GM12878 (cell line): ENCODE data around the gene AKR1B15. TPM values are rescaled to one million over a fixed set of nuclear protein-coding genes. Genes with fewer than 3 reads are reported as not detected.

Experiments
- ATAC-seq: fragments of 200-7000 bp; cut with Tn5 transposase; 3 replicates; pipeline ENCODE4 v1.9.1; 2020; ENCODE audit warnings: mild to moderate bottlenecking, moderate library complexity
- BruUV-seq: library from RNA; stranded (reverse); fragments of 400-500 nt; replicated peaks from 2 replicates; lab custom pipeline; 2021; lab: Mats Ljungman, UMichigan
- CTCF ChIA-PET: fragments of 300-600 bp; sonication (Branson Sonifier 250); formaldehyde crosslinking; extraction: SDS; loops from one replicate; lab custom pipeline; 2021; ENCODE audit warnings: inconsistent platforms; lab: Yijun Ruan, JAX
- POLR2A ChIA-PET: fragments of 350-600 bp; formaldehyde crosslinking; extraction: SDS; loops from one replicate; lab custom pipeline; 2021; ENCODE audit warnings: inconsistent platforms; lab: Charles Lee
- RAD21 ChIA-PET: fragments of 300-600 bp; sonication (Branson Sonifier 250); formaldehyde crosslinking; loops from one replicate; lab custom pipeline; 2023; ENCODE audit warnings: antibody characterized with exemption; ENCODE audit not compliant: unreplicated experiment; lab: Charles Lee
- SMC1A ChIA-PET: fragments of 300-600 bp; sonication (Branson Sonifier 250); formaldehyde crosslinking; loops from one replicate; lab custom pipeline; 2023; ENCODE audit not compliant: unreplicated experiment, uncharacterized antibody; lab: Charles Lee
- DNase-seq: peaks from one replicate; pipeline ENCODE4 v3.0.0-alpha.2; 2011; ENCODE audit warnings: low read depth, low spot score
- FAIRE-seq: peaks from 3 replicates; lab custom pipeline; 2011; peaks lifted over from hg19 to GRCh38; lab: Jason Lieb, UNC
- H2AFZ ChIP-seq: 2 replicates; pipeline ENCODE4 v1.6.0; 2011; ENCODE audit warnings: low read depth, low read length, control low read depth; ENCODE audit not compliant: control insufficient read depth
- H3K27ac ChIP-seq: 2 replicates; pipeline ENCODE4 v1.5.1; 2011; ENCODE audit warnings: control low read depth; ENCODE audit not compliant: control insufficient read depth, insufficient read depth
- H3K27me3 ChIP-seq, 2 experiments: replicated peaks in 1 of 2; 2 replicates each; pipeline versions ENCODE4 v1.6.0 to v1.6.1; 2011; ENCODE audit warnings: low read length in 1 of 2; ENCODE audit not compliant: control insufficient read depth in 2 of 2, insufficient read depth in 2 of 2
- H3K36me3 ChIP-seq, 2 experiments: 2 replicates each; pipeline ENCODE4 v1.5.1; 2011; ENCODE audit warnings: low read length in 1 of 2; ENCODE audit not compliant: control insufficient read depth in 2 of 2, insufficient read depth in 2 of 2
- H3K4me1 ChIP-seq: 2 replicates; pipeline ENCODE4 v1.6.1; 2011; ENCODE audit warnings: mild to moderate bottlenecking, low read length, moderate library complexity, mixed read lengths; ENCODE audit not compliant: control insufficient read depth, insufficient read depth
- H3K4me2 ChIP-seq: 2 replicates; pipeline ENCODE4 v1.6.0; 2011; ENCODE audit warnings: control low read depth; ENCODE audit not compliant: control insufficient read depth, insufficient read depth
- H3K4me3 ChIP-seq: fragments of 200-600 bp; sonication (generic); 2 replicates; pipeline ENCODE4 v1.5.1; 2016
- H3K79me2 ChIP-seq: 2 replicates; pipeline ENCODE4 v1.6.0; 2011; ENCODE audit warnings: low read length; ENCODE audit not compliant: control insufficient read depth, insufficient read depth
- H3K9ac ChIP-seq: 2 replicates; pipeline ENCODE4 v1.8.0; 2011; ENCODE audit warnings: low read length, control low read depth, mixed read lengths; ENCODE audit not compliant: control insufficient read depth, insufficient read depth
- H3K9me3 ChIP-seq: replicated peaks from 3 replicates; pipeline ENCODE4 v1.5.1; 2011; ENCODE audit warnings: mild to moderate bottlenecking, low read length; ENCODE audit not compliant: control insufficient read depth, insufficient read depth
- H4K20me1 ChIP-seq: 2 replicates; pipeline ENCODE4 v1.6.0; 2011; ENCODE audit not compliant: control insufficient read depth, insufficient read depth
- ATF2 ChIP-seq: IDR thresholded peaks from 2 replicates; pipeline ENCODE4 v1.6.1; 2012; ENCODE audit warnings: low read length, inconsistent platforms
- CBFB ChIP-seq: IDR thresholded peaks from 2 replicates; pipeline ENCODE4 v1.6.1; 2016; ENCODE audit warnings: antibody characterized with exemption, low read depth
- CEBPB ChIP-seq, 2 experiments: fragments of 150-350 bp in 1 of 2; IDR thresholded peaks; 2 replicates each; pipeline ENCODE4 v1.6.1; 2012 to 2014; ENCODE audit warnings: low read depth in 2 of 2, low read length in 2 of 2, borderline replicate concordance in 1 of 2, inconsistent platforms in 1 of 2
- CHD1 ChIP-seq: IDR thresholded peaks from 2 replicates; pipeline ENCODE4 v1.6.1; 2012; ENCODE audit warnings: low read depth, low read length, improper control_type of control experiment
- CHD4 ChIP-seq: fragments of 200-600 bp; sonication (generic); IDR thresholded peaks from 2 replicates; pipeline ENCODE4 v1.6.1; 2016; ENCODE audit warnings: mild to moderate bottlenecking
- CTCF ChIP-seq, 3 experiments: IDR thresholded peaks in 2 of 3; conservative IDR thresholded peaks in 1 of 3; 2 replicates each; pipeline ENCODE4 v1.5.1; 2011; ENCODE audit warnings: low read depth in 3 of 3, low read length in 3 of 3, mild to moderate bottlenecking in 3 of 3, control low read depth in 2 of 3, moderate library complexity in 2 of 3, inconsistent platforms in 1 of 3, mixed read lengths in 1 of 3; ENCODE audit not compliant: control insufficient read depth in 2 of 3, insufficient read depth in 1 of 3; ENCODE audit errors: extremely low read depth in 1 of 3
- ESRRA ChIP-seq: IDR thresholded peaks from 2 replicates; pipeline ENCODE4 v1.6.1; 2012; ENCODE audit warnings: mild to moderate bottlenecking, low read length, improper control_type of control experiment
- HDAC2 ChIP-seq: fragments of 200-600 bp; sonication (generic); IDR thresholded peaks from 2 replicates; pipeline ENCODE4 v1.6.1; 2017
- JUND ChIP-seq: IDR thresholded peaks from 2 replicates; pipeline ENCODE4 v1.6.1; 2012; ENCODE audit warnings: low read depth, mild to moderate bottlenecking, low read length, improper control_type of control experiment, moderate library complexity
- KAT2A ChIP-seq: conservative IDR thresholded peaks from 2 replicates; pipeline ENCODE4 v1.6.1; 2011; ENCODE audit warnings: low read depth, low read length; ENCODE audit not compliant: control insufficient read depth
- LARP7 ChIP-seq: fragments of 450-650 bp; IDR thresholded peaks from 2 replicates; pipeline ENCODE4 v1.6.1; 2017; ENCODE audit warnings: mild to moderate bottlenecking
- PBX3 ChIP-seq: IDR thresholded peaks from 2 replicates; pipeline ENCODE4 v1.6.1; 2011; ENCODE audit warnings: mild to moderate bottlenecking, low read depth, low read length, moderate library complexity; ENCODE audit not compliant: insufficient replicate concordance
- PML ChIP-seq: IDR thresholded peaks from 2 replicates; pipeline ENCODE4 v1.6.1; 2012; ENCODE audit warnings: low read length, inconsistent platforms
- RBBP5 ChIP-seq: fragments of 200-600 bp; sonication (generic); conservative IDR thresholded peaks from 2 replicates; pipeline ENCODE4 v1.6.1; 2016
- SREBF1 ChIP-seq: IDR thresholded peaks from 2 replicates; pipeline ENCODE4 v1.6.1; 2012; ENCODE audit warnings: mild to moderate bottlenecking, low read length
- WGBS: methylation state at CpG from one replicate; pipeline ENCODE4 v1.1.6; 2016; ENCODE audit warnings: low lambda C conversion rate; ENCODE audit not compliant: insufficient replicate concordance, insufficient coverage; ENCODE audit errors: missing lambda C conversion rate; 5-methylcytosine and 5-hydroxymethylcytosine counted together
- in situ Hi-C: fragments of 300-500 bp; cut with MboI; formaldehyde crosslinking; loops from 9 replicates; pipeline ENCODE4 v1.14.3; 2018; ENCODE audit warnings: mixed read lengths
- intact Hi-C: fragments of 100-400 bp; cut with micrococcal nuclease; formaldehyde crosslinking; loops from one replicate; pipeline ENCODE4 v1.14.2; 2022; ENCODE audit not compliant: unreplicated experiment
- polyA plus RNA-seq, 11 experiments: library from polyadenylated mRNA; depleted of rRNA in 4 of 11; unstranded in 6 of 11; stranded (reverse) in 5 of 11; fragments of >200 nt; fragmentation: Nextera tagmentation in 4 of 11; fragmentation: Illumina TruSeq in 1 of 11; extraction: Ambion mirVana in 4 of 11; extraction: Trizol in 1 of 11; gene quantifications; 1 replicate in 1 of 11; 2 replicates in 10 of 11; pipeline versions ENCODE4 v1.2.1 to v1.2.3, GENCODE V29; 2011 to 2016; ENCODE audit warnings: inconsistent platforms in 2 of 11, missing spikeins in 2 of 11, low read depth in 1 of 11
- total RNA-seq, 4 experiments: library from RNA; depleted of rRNA in 3 of 4; stranded (reverse); fragments of >200 nt in 3 of 4; fragmentation: Illumina TruSeq in 1 of 4; extraction: Trizol in 1 of 4; gene quantifications; 2 replicates each; pipeline versions ENCODE4 v1.2.1 to v1.2.3, GENCODE V29; 2013 to 2021

The AKR1B15 gene
- total and polyA plus RNA-seq, 10 of the 15 experiments (the other 5 are each of a cell fraction or from before 2014, with no cell fraction given) = 0.06 TPM; not detected in 9

- TF ChIP-seq PBX3 = no peak
- no peak for TF ChIP-seq RBBP5
- no peak for TF ChIP-seq SREBF1
- TF ChIP-seq CHD1 = no peak
- TF ChIP-seq CHD4 = no peak
These were observed 47.9 kb upstream of the AKR1B15 start (continued) for GRCh38 chr7:134500982-134501381.

- Histone ChIP-seq H4K20me1 (no peaks in the 10 kb centered on the region), H3K4me3 (no peak overlapping the region), H3K79me2 (no peaks in the 10 kb centered on the region), H3K4me2 (no peak overlapping the region), H3K36me3 (no peaks in the 10 kb centered on the region), H3K9ac (no peak overlapping the region), H3K9me3 (no peaks in the 10 kb centered on the region), H3K27ac (no peak overlapping the region), H3K4me1 (no peaks in the 10 kb centered on the region), H2AFZ (no peak overlapping the region), H3K27me3 (no peaks in the 10 kb centered on the region; a peak in 1 of 4 replicates)
- no TSS peak for BruUV-seq
- SMC1A ChIA-PET = no interaction called here
- 66% methylated on average over 3 of the region's 3 CpGs for WGBS
- POLR2A ChIA-PET = no interaction called here
- ATAC-seq = no peak
- no peak for DNase-seq
- TF ChIP-seq ESRRA = no peak
- TF ChIP-seq PML = no peak
- TF ChIP-seq KAT2A = no peak
- no peak for TF ChIP-seq ATF2
- no peak for TF ChIP-seq CEBPB (IDR thresholded peaks at IDR 0.05; ENCODE audit: borderline replicate concordance in 1 of 2, low read depth in 2 of 2, low read length in 2 of 2)
- TF ChIP-seq CBFB = no peak
- TF ChIP-seq HDAC2 = no peak
- no peak for TF ChIP-seq LARP7
- TF ChIP-seq JUND = no peak
- TF ChIP-seq CTCF (IDR thresholded peaks at IDR 0.05 in 2 of 3, conservative IDR thresholded peaks at IDR 0.05 in 1 of 3; ENCODE audit: control insufficient read depth in 2 of 3, extremely low read depth in 1 of 3, insufficient read depth in 1 of 3, low read depth in 3 of 3, low read length in 3 of 3) = no peak
- intact Hi-C loops = no loop called here
- CTCF ChIA-PET = interaction anchor here (0.7 to 1.0 kb wide), 3 partner anchors 9 to 82 kb away, joined by 3 read pairs; no protein-coding TSS in a partner anchor
- no peak for FAIRE-seq
- in situ Hi-C loops = no loop called here
- RAD21 ChIA-PET = no interaction called here
These were observed 46.2 kb upstream of the AKR1B15 start for GRCh38 chr7:134502463-134503371.
